WTC11 (cell line): ENCODE data around the gene LRRC32. TPM values are rescaled to one million over a fixed set of nuclear protein-coding genes. Genes with fewer than 3 reads are reported as not detected.

Experiments used
- ATAC-seq: fragments of 200-7000 bp; cut with Tn5 transposase; 2 replicates; pipeline ENCODE4 v1.10.0; 2021; ENCODE audit warnings: mild to moderate bottlenecking, moderate library complexity
- CTCF ChIA-PET: fragments of 300-600 bp; sonication (Branson Sonifier 250); formaldehyde crosslinking; loops from one replicate; lab custom pipeline; 2021; ENCODE audit warnings: antibody characterized with exemption; lab: Charles Lee
- POLR2A ChIA-PET: fragments of 350-600 bp; sonication (Branson Sonifier 250); formaldehyde crosslinking; loops from one replicate; lab custom pipeline; 2021; ENCODE audit warnings: antibody characterized with exemption; lab: Charles Lee
- DNase-seq: peaks from one replicate; pipeline ENCODE4 v3.0.0; 2021; ENCODE audit warnings: low spot score
- H3K27ac Mint-ChIP-seq: 2 replicates; pipeline ENCODE4 v1.8.0; 2021; ENCODE audit warnings: mixed read lengths
- H3K27me3 Mint-ChIP-seq: 2 replicates; pipeline ENCODE4 v1.8.0; 2021; ENCODE audit warnings: low read depth, mild to moderate bottlenecking, moderate library complexity, mixed read lengths
- H3K36me3 Mint-ChIP-seq: 2 replicates; pipeline ENCODE4 v1.8.0; 2021; ENCODE audit warnings: mixed read lengths
- H3K4me1 Mint-ChIP-seq: 2 replicates; pipeline ENCODE4 v1.8.0; 2022; ENCODE audit warnings: mixed read lengths
- H3K4me3 Mint-ChIP-seq: 2 replicates; pipeline ENCODE4 v1.8.0; 2021; ENCODE audit warnings: mild to moderate bottlenecking, moderate library complexity, mixed read lengths
- H3K9me3 Mint-ChIP-seq: 2 replicates; pipeline ENCODE4 v1.8.0; 2021; ENCODE audit warnings: mixed read lengths
- CBFB ChIP-seq: sonication (generic); formaldehyde crosslinking; IDR thresholded peaks from 2 replicates; pipeline ENCODE4 v1.8.1; 2022; ENCODE audit warnings: mild to moderate bottlenecking, low read depth, missing genetic modification reagents
- ESRRA ChIP-seq: sonication (generic); formaldehyde crosslinking; IDR thresholded peaks from 2 replicates; pipeline ENCODE4 v1.8.1; 2022; ENCODE audit warnings: mild to moderate bottlenecking, missing genetic modification reagents, borderline replicate concordance
- KAT7 ChIP-seq: sonication (generic); formaldehyde crosslinking; IDR thresholded peaks from 2 replicates; pipeline ENCODE4 v1.8.1; 2023; ENCODE audit warnings: missing genetic modification reagents, mild to moderate bottlenecking, borderline replicate concordance
- NR1H2 ChIP-seq: sonication (generic); formaldehyde crosslinking; IDR thresholded peaks from 2 replicates; pipeline ENCODE4 v1.9.0; 2021; ENCODE audit warnings: mild to moderate bottlenecking, moderate library complexity, missing genetic modification reagents
- NR3C1 ChIP-seq: sonication (generic); formaldehyde crosslinking; conservative IDR thresholded peaks from 2 replicates; pipeline ENCODE4 v1.8.1; 2023; ENCODE audit warnings: low read depth, mild to moderate bottlenecking, missing genetic modification reagents
- SMAD3 ChIP-seq: sonication (generic); formaldehyde crosslinking; IDR thresholded peaks from 2 replicates; pipeline ENCODE4 v1.8.0; 2022; ENCODE audit warnings: missing genetic modification reagents, mild to moderate bottlenecking, borderline replicate concordance
- TP53 ChIP-seq: sonication (generic); formaldehyde crosslinking; IDR thresholded peaks from 2 replicates; pipeline ENCODE4 v1.8.1; 2023; ENCODE audit warnings: mild to moderate bottlenecking, missing genetic modification reagents
- ZNF138 ChIP-seq: sonication (generic); formaldehyde crosslinking; conservative IDR thresholded peaks from 2 replicates; pipeline ENCODE4 v1.8.1; 2022; ENCODE audit warnings: mild to moderate bottlenecking, moderate library complexity, missing genetic modification reagents
- ZNF219 ChIP-seq: sonication (generic); formaldehyde crosslinking; IDR thresholded peaks from 2 replicates; pipeline ENCODE4 v1.8.0; 2023; ENCODE audit warnings: missing genetic modification reagents, mild to moderate bottlenecking, borderline replicate concordance
- ZNF416 ChIP-seq: fragments of 250-450 bp; sonication (Bioruptor Pico); IDR thresholded peaks from 2 replicates; pipeline ENCODE4 v1.9.0; 2021; ENCODE audit warnings: mild to moderate bottlenecking, inconsistent platforms
- ZNF423 ChIP-seq: fragments of 250-450 bp; sonication (Bioruptor Pico); IDR thresholded peaks from 2 replicates; pipeline ENCODE4 v2.1.2; 2022; ENCODE audit warnings: mild to moderate bottlenecking, moderate library complexity
- total RNA-seq: library from RNA; stranded (reverse); gene quantifications from 3 replicates; pipeline ENCODE4 v1.2.3, GENCODE V29; 2021
- TF ChIP-seq, protein P1 (sequence below): sonication (generic); formaldehyde crosslinking; IDR thresholded peaks from 2 replicates; pipeline ENCODE4 v1.8.1; 2022; ENCODE audit warnings: low read depth, mild to moderate bottlenecking, moderate library complexity, missing genetic modification reagents, borderline replicate concordance
- TF ChIP-seq, protein P2 (sequence below): fragments of 250-450 bp; sonication (Bioruptor Pico); IDR thresholded peaks from 2 replicates; pipeline ENCODE4 v1.9.0; 2021; ENCODE audit warnings: moderate library complexity, mild to moderate bottlenecking, inconsistent platforms, borderline replicate concordance
- TF ChIP-seq, protein P3 (sequence below): sonication (generic); formaldehyde crosslinking; IDR thresholded peaks from 2 replicates; pipeline ENCODE4 v1.8.1; 2023; ENCODE audit warnings: mild to moderate bottlenecking, missing genetic modification reagents
- TF ChIP-seq, protein P4 (sequence below): sonication (generic); formaldehyde crosslinking; IDR thresholded peaks from 2 replicates; pipeline ENCODE4 v1.8.1; 2023; ENCODE audit warnings: mild to moderate bottlenecking, missing genetic modification reagents, moderate library complexity
- TF ChIP-seq, protein P5 (sequence below): sonication (generic); formaldehyde crosslinking; IDR thresholded peaks from 2 replicates; pipeline ENCODE4 v1.8.0; 2023; ENCODE audit warnings: mild to moderate bottlenecking, missing genetic modification reagents
- TF ChIP-seq, protein P6 (sequence below): fragments of 200-600 bp; IDR thresholded peaks from 2 replicates; pipeline ENCODE4 v1.8.0; 2022; ENCODE audit warnings: antibody characterized with exemption
- TF ChIP-seq, protein P7 (sequence below): sonication (generic); formaldehyde crosslinking; IDR thresholded peaks from 2 replicates; pipeline ENCODE4 v1.8.0; 2022; ENCODE audit warnings: mild to moderate bottlenecking, missing genetic modification reagents
- TF ChIP-seq, protein P8 (sequence below): fragments of 250-450 bp; sonication (Bioruptor Pico); conservative IDR thresholded peaks from 2 replicates; pipeline ENCODE4 v1.9.0; 2021; ENCODE audit warnings: mild to moderate bottlenecking

The LRRC32 gene
- total RNA-seq, 1 experiment from 2014 or later = 0.74 TPM

DNA sequence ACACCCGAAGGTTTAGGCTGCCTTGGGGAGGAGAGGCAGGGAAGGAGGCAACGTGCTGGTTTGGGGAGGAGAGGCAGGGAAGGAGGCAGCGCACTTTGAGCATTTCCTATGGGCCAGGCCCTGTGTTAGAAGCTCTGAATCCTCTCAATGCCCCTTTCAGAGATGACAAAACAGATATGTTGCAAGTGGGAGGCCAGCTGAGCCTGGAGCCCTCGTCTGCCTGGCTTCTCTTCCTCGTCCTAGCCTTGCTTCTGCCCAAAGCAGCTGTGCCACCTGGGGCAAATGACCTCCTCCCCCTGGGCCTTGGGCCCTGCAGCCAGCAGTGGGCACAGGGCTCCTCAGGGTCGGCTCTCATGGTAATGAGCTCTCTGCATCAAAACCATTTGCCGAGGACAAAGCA lies 15.3 kb upstream of the LRRC32 start (continued):
- TF ChIP-seq, protein P1, sequence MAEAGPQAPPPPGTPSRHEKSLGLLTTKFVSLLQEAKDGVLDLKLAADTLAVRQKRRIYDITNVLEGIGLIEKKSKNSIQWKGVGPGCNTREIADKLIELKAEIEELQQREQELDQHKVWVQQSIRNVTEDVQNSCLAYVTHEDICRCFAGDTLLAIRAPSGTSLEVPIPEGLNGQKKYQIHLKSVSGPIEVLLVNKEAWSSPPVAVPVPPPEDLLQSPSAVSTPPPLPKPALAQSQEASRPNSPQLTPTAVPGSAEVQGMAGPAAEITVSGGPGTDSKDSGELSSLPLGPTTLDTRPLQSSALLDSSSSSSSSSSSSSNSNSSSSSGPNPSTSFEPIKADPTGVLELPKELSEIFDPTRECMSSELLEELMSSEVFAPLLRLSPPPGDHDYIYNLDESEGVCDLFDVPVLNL = no peak
- TF ChIP-seq, protein P2, sequence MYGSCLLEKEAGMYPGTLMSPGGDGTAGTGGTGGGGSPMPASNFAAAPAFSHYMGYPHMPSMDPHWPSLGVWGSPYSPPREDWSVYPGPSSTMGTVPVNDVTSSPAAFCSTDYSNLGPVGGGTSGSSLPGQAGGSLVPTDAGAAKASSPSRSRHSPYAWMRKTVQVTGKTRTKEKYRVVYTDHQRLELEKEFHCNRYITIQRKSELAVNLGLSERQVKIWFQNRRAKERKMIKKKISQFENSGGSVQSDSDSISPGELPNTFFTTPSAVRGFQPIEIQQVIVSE (CRISPR knock-in tag) = no peak
- TF ChIP-seq, protein P3, sequence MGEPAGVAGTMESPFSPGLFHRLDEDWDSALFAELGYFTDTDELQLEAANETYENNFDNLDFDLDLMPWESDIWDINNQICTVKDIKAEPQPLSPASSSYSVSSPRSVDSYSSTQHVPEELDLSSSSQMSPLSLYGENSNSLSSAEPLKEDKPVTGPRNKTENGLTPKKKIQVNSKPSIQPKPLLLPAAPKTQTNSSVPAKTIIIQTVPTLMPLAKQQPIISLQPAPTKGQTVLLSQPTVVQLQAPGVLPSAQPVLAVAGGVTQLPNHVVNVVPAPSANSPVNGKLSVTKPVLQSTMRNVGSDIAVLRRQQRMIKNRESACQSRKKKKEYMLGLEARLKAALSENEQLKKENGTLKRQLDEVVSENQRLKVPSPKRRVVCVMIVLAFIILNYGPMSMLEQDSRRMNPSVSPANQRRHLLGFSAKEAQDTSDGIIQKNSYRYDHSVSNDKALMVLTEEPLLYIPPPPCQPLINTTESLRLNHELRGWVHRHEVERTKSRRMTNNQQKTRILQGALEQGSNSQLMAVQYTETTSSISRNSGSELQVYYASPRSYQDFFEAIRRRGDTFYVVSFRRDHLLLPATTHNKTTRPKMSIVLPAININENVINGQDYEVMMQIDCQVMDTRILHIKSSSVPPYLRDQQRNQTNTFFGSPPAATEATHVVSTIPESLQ (CRISPR knock-in tag) = no peak
- TF ChIP-seq KAT7 = no peak
- TF ChIP-seq ZNF416 (CRISPR knock-in tag) = no peak
- no peak for TF ChIP-seq ESRRA (CRISPR knock-in tag)
- TF ChIP-seq SMAD3 (CRISPR knock-in tag) = no peak
- no peak for TF ChIP-seq ZNF138 (CRISPR knock-in tag)
- TF ChIP-seq, all 79 proteins: peak for 0

DNA sequence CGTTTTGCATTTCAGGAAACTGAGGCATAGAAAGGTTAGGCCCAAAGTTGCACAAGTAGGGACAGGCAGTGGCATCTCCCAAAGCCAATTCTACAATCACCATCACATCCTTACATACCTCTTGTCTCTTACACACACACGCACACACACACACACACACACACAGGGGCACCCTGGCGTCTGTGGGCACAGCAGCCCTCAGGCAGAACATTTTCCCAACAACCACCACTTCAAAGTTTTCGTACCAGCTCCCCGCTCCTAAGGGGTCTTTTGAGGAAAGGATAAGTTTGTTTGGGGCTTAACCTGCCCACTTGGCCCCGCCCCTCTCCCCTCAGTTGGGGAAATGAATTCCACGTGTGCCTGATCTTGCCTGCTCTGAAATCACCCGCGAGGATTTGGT lies 14.7 kb upstream of the LRRC32 start:
- Mint-ChIP-seq H3K9me3 (peaks cover 5% of the 10 kb centered on the region; the same call in 1 of the 2 replicates), H3K27ac (no peak overlapping the region), H3K27me3 (peaks cover 4% of the 10 kb centered on the region; the same call in 1 of the 2 replicates), H3K36me3 (no peaks in the 10 kb centered on the region), H3K4me1 (peaks cover 11% of the 10 kb centered on the region), H3K4me3 (no peak overlapping the region)
- no peak for DNase-seq
- no peak for ATAC-seq
- ChIA-PET CTCF (interaction anchor here (1.2 to 3.1 kb wide), 4 partner anchors 13 to 87 kb away, joined by 3 to 26 read pairs (median 18); no protein-coding TSS in a partner anchor), POLR2A (no interaction called here)
- TF ChIP-seq CBFB (CRISPR knock-in tag) (no peak), ZNF219 (CRISPR knock-in tag) (no peak), NR3C1 (no peak), NR1H2 (CRISPR knock-in tag) (no peak), ZNF423 (CRISPR knock-in tag) (no peak), TP53 (CRISPR knock-in tag) (no peak)
- TF ChIP-seq, protein P4, sequence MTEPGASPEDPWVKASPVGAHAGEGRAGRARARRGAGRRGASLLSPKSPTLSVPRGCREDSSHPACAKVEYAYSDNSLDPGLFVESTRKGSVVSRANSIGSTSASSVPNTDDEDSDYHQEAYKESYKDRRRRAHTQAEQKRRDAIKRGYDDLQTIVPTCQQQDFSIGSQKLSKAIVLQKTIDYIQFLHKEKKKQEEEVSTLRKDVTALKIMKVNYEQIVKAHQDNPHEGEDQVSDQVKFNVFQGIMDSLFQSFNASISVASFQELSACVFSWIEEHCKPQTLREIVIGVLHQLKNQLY = no peak
- TF ChIP-seq, protein P5, sequence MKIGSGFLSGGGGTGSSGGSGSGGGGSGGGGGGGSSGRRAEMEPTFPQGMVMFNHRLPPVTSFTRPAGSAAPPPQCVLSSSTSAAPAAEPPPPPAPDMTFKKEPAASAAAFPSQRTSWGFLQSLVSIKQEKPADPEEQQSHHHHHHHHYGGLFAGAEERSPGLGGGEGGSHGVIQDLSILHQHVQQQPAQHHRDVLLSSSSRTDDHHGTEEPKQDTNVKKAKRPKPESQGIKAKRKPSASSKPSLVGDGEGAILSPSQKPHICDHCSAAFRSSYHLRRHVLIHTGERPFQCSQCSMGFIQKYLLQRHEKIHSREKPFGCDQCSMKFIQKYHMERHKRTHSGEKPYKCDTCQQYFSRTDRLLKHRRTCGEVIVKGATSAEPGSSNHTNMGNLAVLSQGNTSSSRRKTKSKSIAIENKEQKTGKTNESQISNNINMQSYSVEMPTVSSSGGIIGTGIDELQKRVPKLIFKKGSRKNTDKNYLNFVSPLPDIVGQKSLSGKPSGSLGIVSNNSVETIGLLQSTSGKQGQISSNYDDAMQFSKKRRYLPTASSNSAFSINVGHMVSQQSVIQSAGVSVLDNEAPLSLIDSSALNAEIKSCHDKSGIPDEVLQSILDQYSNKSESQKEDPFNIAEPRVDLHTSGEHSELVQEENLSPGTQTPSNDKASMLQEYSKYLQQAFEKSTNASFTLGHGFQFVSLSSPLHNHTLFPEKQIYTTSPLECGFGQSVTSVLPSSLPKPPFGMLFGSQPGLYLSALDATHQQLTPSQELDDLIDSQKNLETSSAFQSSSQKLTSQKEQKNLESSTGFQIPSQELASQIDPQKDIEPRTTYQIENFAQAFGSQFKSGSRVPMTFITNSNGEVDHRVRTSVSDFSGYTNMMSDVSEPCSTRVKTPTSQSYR (CRISPR knock-in tag) = no peak
- TF ChIP-seq, protein P6, sequence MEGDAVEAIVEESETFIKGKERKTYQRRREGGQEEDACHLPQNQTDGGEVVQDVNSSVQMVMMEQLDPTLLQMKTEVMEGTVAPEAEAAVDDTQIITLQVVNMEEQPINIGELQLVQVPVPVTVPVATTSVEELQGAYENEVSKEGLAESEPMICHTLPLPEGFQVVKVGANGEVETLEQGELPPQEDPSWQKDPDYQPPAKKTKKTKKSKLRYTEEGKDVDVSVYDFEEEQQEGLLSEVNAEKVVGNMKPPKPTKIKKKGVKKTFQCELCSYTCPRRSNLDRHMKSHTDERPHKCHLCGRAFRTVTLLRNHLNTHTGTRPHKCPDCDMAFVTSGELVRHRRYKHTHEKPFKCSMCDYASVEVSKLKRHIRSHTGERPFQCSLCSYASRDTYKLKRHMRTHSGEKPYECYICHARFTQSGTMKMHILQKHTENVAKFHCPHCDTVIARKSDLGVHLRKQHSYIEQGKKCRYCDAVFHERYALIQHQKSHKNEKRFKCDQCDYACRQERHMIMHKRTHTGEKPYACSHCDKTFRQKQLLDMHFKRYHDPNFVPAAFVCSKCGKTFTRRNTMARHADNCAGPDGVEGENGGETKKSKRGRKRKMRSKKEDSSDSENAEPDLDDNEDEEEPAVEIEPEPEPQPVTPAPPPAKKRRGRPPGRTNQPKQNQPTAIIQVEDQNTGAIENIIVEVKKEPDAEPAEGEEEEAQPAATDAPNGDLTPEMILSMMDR = no peak
- TF ChIP-seq, protein P7, sequence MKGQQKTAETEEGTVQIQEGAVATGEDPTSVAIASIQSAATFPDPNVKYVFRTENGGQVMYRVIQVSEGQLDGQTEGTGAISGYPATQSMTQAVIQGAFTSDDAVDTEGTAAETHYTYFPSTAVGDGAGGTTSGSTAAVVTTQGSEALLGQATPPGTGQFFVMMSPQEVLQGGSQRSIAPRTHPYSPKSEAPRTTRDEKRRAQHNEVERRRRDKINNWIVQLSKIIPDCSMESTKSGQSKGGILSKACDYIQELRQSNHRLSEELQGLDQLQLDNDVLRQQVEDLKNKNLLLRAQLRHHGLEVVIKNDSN (CRISPR knock-in tag) = no peak
- TF ChIP-seq, protein P2 (CRISPR knock-in tag) = no peak
- TF ChIP-seq, protein P8, sequence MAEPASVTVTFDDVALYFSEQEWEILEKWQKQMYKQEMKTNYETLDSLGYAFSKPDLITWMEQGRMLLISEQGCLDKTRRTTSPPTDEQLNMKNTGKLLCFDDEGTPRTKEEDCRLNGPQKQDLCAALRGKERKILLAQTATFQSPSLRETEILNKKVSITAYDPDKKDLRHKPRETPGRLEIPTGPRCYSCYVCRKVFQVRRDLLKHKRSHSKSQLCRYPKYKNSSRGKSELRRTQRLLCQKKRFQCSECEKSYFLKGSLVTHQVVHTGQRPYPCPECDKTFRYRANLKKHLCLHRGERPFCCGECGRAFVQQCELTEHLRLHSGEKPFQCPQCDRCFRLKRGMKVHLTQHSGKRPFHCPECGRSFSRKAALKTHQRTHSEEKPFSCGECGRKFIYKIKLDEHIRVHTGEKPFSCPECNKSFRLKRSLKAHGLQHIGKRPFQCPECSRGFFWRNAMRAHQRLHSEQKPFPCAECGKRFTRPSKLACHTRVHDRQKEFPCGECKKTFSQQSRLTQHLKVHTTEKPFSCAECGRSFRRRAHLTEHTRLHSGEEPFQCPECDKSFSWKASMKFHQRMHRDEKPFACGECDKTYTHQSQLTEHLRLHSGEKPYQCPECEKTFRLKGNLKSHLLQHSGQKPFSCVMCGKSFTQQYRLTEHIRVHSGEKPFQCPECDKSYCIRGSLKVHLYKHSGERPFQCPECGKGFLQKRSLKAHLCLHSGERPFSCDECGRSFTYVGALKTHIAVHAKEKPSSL (CRISPR knock-in tag) = no peak
- TF ChIP-seq, all 79 proteins: peak for 0
